Ureter (tissue), 1 donor: ENCODE measurements around the gene SYNGR4. TPM values are rescaled to one million over a fixed set of nuclear protein-coding genes. Genes with fewer than 3 reads are reported as not detected.
"Not testable (repeated sequence)": the region's sequence is repeated elsewhere in the genome, so short reads cannot be mapped to it uniquely, and the experiment has no call there.

Source experiments
- DNase-seq: peaks from one replicate; pipeline ENCODE4 v3.0.0-alpha.2; 2020; ENCODE audit warnings: low spot score
- total RNA-seq: library from RNA; stranded (reverse); gene quantifications from one replicate; pipeline ENCODE4 v1.2.4, GENCODE V29; 2023
- donor health status: DM: yes; HTN: yes; CAD: no.

The SYNGR4 gene
- total RNA-seq, 1 donor from 2014 or later, result not detected

GRCh38 chr19:48371367-48371766 lies 7.2 kb downstream of the SYNGR4 start:
- no peak for DNase-seq

- DNase-seq, result not testable (repeated sequence)
These were observed 7.6 kb downstream of the SYNGR4 start for GRCh38 chr19:48371771-48372170.

- no peak for DNase-seq
These were observed 8.7 kb downstream of the SYNGR4 start for GRCh38 chr19:48372904-48373303.

- no peak for DNase-seq
These were observed 9.4 kb downstream of the SYNGR4 start for GRCh38 chr19:48373567-48373966.

GRCh38 chr19:48378194-48378570 lies 14.0 kb downstream of the SYNGR4 start:
- DNase-seq, result no peak

- no peak for DNase-seq
These were observed 14.9 kb downstream of the SYNGR4 start for GRCh38 chr19:48379058-48379457.

GRCh38 chr19:48381178-48381950 lies 17.2 kb downstream of the SYNGR4 start:
- DNase-seq, result no peak

- no peak for DNase-seq
These were observed 18.1 kb downstream of the SYNGR4 start for GRCh38 chr19:48382286-48382685.

GRCh38 chr19:48385461-48386087 lies 21.4 kb downstream of the SYNGR4 start:
- no peak for DNase-seq

GRCh38 chr19:48386981-48387380 lies 22.8 kb downstream of the SYNGR4 start:
- no peak for DNase-seq

- no peak for DNase-seq
These were observed 26.3 kb downstream of the SYNGR4 start for GRCh38 chr19:48390188-48391099.

- DNase-seq, result peak; percentile 84
These were observed 27.2 kb downstream of the SYNGR4 start, which contains the start of gene KDELR1 for GRCh38 chr19:48391100-48392005. Gene KDELR1 (minus strand): TSS chr19:48391551. CDS start chr19:48391358, 193 bp downstream.

GRCh38 chr19:48392006-48392344 lies 27.8 kb downstream of the SYNGR4 start:
- not testable (repeated sequence) for DNase-seq

- DNase-seq, result no peak
These were observed 28.8 kb downstream of the SYNGR4 start for GRCh38 chr19:48392860-48393558.

- DNase-seq, result no peak
These were observed 29.6 kb downstream of the SYNGR4 start, which contains the start of gene GRIN2D for GRCh38 chr19:48393559-48394330. Gene GRIN2D (plus strand): TSS chr19:48393668. CDS start chr19:48398393, 4,725 bp downstream.

GRCh38 chr19:48394331-48395169 lies 30.4 kb downstream of the SYNGR4 start:
- DNase-seq, result no peak

GRCh38 chr19:48395170-48395455 lies 30.9 kb downstream of the SYNGR4 start:
- no peak for DNase-seq

- no peak for DNase-seq
These were observed 31.3 kb downstream of the SYNGR4 start for GRCh38 chr19:48395499-48395898.
